Loucy (cell line): ENCODE data around the gene EVI5.

ENCODE experiments used
- CTCF ChIP-seq: fragments of 200-600 bp; sonication (generic); conservative IDR thresholded peaks from 2 replicates; pipeline ENCODE4 v1.5.1; 2014; ENCODE audit warnings: mild to moderate bottlenecking, antibody characterized with exemption, low read length
- EZH2phosphoT487 ChIP-seq: fragments of 200-600 bp; IDR thresholded peaks from 2 replicates; pipeline ENCODE4 v1.6.1; 2018; ENCODE audit warnings: antibody characterized with exemption, mild to moderate bottlenecking, moderate library complexity, borderline replicate concordance

- TF ChIP-seq CTCF (no peak), EZH2phosphoT487 (no peak)
These were observed 302.8 kb downstream of the EVI5 start for GRCh38 chr1:92481971-92482664.
